Upper lobe of left lung (tissue), 6 donors: ENCODE results near the gene RGS9. TPM values are rescaled to one million over a fixed set of nuclear protein-coding genes. Genes with fewer than 3 reads are reported as not detected.

Experiments used
- ATAC-seq, 2 donors: fragments of 200-7000 bp; cut with Tn5 transposase; one replicate each; pipeline ENCODE4 v1.9.1; 2022; ENCODE audit warnings: mild to moderate bottlenecking in 2 of 2, moderate library complexity in 2 of 2; ENCODE audit not compliant: low FRiP score in 2 of 2
- DNase-seq, 2 donors: peaks; one replicate each; pipeline ENCODE4 v3.0.0-alpha.2; 2019 to 2020
- H3K27ac ChIP-seq, 4 donors: fragments of 200-600 bp; sonication (generic); one replicate each; pipeline ENCODE4 v1.5.1; 2016 to 2019
- H3K27me3 ChIP-seq, 4 donors: fragments of 200-600 bp; sonication (generic); one replicate each; pipeline ENCODE4 v1.5.1; 2017 to 2019
- H3K36me3 ChIP-seq, 4 donors: fragments of 200-600 bp; sonication (generic); one replicate each; pipeline ENCODE4 v1.5.1; 2016 to 2019
- H3K4me1 ChIP-seq, 4 donors: fragments of 200-600 bp; sonication (generic); one replicate each; pipeline ENCODE4 v1.5.1; 2018 to 2019
- H3K4me3 ChIP-seq, 4 donors: fragments of 200-600 bp; sonication (generic); one replicate each; pipeline ENCODE4 v1.5.1; 2017 to 2019; ENCODE audit warnings: mild to moderate bottlenecking in 2 of 4, moderate library complexity in 1 of 4
- H3K9me3 ChIP-seq, 4 donors: fragments of 200-600 bp; sonication (generic); one replicate each; pipeline ENCODE4 v1.5.1; 2018 to 2019
- CTCF ChIP-seq, 6 experiments: fragments of 450-650 bp in 4 of 6; fragments of 200-600 bp in 2 of 6; sonication (generic) in 2 of 6; IDR thresholded peaks; one replicate each; pipeline ENCODE4 v1.5.1; 2016 to 2019; ENCODE audit warnings: antibody characterized with exemption in 6 of 6
- EP300 ChIP-seq, 4 donors: sonication (generic); formaldehyde crosslinking; IDR thresholded peaks; one replicate each; pipeline ENCODE4 v1.5.1; 2017; ENCODE audit warnings: antibody characterized with exemption in 4 of 4, control low read depth in 2 of 4
- POLR2A ChIP-seq, 4 donors: fragments of 450-650 bp; IDR thresholded peaks; one replicate each; pipeline ENCODE4 v1.5.1; 2016 to 2017; ENCODE audit warnings: antibody characterized with exemption in 4 of 4, mild to moderate bottlenecking in 2 of 4
- POLR2AphosphoS5 ChIP-seq, 2 donors: sonication (generic); formaldehyde crosslinking; IDR thresholded peaks; one replicate each; pipeline ENCODE4 v1.5.1; 2017; ENCODE audit warnings: antibody characterized with exemption in 2 of 2
- WGBS, 2 donors: methylation state at CpG; one replicate each; pipeline ENCODE4 v1.1.5; 2017 to 2018; 5-methylcytosine and 5-hydroxymethylcytosine counted together
- total RNA-seq, 6 donors: library from RNA; depleted of rRNA in 4 of 6; stranded (reverse); fragments of >200 nt in 4 of 6; gene quantifications; one replicate each; pipeline versions ENCODE4 v1.1.0 to v1.2.1, GENCODE V29; 2016 to 2021
- donor health status: DM: no; HTN: no; CAD: no; lungs with moderate emphysema.
- donor health status: DM: no; HTN: yes; CAD: no; lungs with severe emphysema.

RGS9 gene
- total RNA-seq, 6 donors from 2014 or later = 3.9 to 16.2 (median 8.1) TPM

DNA sequence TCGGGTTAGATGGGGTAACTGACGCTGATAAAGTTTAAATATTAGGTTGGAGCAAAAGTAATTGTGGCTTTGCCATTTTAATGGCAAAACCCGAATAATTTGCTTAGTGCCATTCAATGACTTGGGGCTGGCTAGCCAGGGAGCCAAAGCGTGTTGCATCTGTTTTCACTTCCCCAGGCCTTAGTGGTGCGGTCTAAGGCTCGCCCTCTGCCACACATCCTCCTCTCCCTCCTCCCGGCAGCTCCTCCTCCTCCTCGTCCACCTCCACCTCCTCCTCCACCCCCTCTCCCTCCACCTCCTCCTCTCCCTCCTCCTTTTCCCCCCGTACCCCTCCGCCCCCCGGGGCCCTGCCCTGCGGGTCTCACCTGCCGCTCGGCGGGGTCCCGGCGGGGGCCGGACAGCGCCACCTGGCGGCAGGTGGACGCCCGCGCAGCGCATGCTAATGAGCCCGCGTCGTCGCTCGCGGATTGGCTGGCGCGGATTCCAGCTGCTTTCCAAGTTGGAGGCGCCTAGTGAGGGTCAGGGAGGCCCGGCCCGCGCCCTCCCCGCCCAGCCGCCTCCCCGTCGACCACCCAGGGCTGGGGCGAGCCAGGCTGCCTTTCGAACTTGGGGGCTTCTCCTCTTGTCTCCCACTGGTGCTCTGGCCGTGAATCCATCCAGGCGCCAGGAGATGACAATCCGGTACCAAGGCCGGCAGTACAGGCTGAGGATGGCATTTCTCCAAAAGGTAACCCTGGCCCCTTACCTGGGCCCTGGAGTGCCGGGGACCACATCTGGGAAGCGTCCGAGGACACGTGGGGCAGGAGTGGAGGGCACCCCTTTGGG, 36.6 kb upstream of the RGS9 start:
- DNase-seq = peak; percentile 93 to 97
- peak; percentile 95 to 96 for ATAC-seq
- no peaks in the 10 kb centered on the region for H3K9me3 ChIP-seq
- H3K4me3 ChIP-seq = peak overlapping the region; percentile 39 to 60 (median 50)
- no peaks in the 10 kb centered on the region for H3K36me3 ChIP-seq
- no peaks in the 10 kb centered on the region for H3K27me3 ChIP-seq
- peak; percentile 91 to 98 (median 98) for TF ChIP-seq CTCF (IDR thresholded peaks at IDR 0.05)
- no peak for TF ChIP-seq POLR2AphosphoS5 (IDR thresholded peaks at IDR 0.05)
- no peak for TF ChIP-seq EP300 (IDR thresholded peaks at IDR 0.05)
- peak in 1 of 4 donors; percentile 26 for TF ChIP-seq POLR2A (IDR thresholded peaks at IDR 0.05)
- peaks cover 6 to 14% (median 10%) of the 10 kb centered on the region in 4 donors for H3K4me1 ChIP-seq
- peak overlapping the region; percentile 57 to 86 (median 82) for H3K27ac ChIP-seq
- WGBS, 2 donors = 2 to 8% methylated on average over 12 to 16 of the region's 50 CpGs

DNA sequence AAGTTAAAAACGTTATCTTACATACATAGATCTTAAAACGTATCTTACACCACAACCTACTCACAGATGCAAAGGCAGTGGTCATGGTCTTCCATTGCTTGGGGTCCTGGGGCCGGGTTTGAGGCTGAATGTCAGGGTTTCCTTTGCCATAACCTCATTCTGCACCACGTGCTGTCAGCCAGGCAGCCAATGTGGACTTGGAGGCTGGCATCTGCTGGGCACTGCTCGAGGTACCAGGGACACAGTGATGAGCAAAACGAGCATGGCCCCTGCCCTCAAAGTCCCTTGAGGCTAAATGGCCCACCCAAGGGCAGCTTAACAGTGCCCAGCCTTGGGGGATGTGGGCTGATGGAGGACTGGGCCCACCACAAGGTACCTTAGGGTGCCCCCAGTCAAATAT, 35.8 kb upstream of the RGS9 start:
- no peaks in the 10 kb centered on the region for H3K27me3 ChIP-seq
- WGBS, 2 donors = 66 to 71% methylated on average over 4 to 6 of the region's 6 CpGs
- no peaks in the 10 kb centered on the region for H3K36me3 ChIP-seq
- peak overlapping the region in 3 of 4 donors; percentile 39 to 60 (median 58) for H3K4me3 ChIP-seq
- DNase-seq = no peak
- no peak for TF ChIP-seq POLR2A (IDR thresholded peaks at IDR 0.05)
- no peak for TF ChIP-seq EP300 (IDR thresholded peaks at IDR 0.05)
- no peak for TF ChIP-seq CTCF (IDR thresholded peaks at IDR 0.05)
- TF ChIP-seq POLR2AphosphoS5 (IDR thresholded peaks at IDR 0.05) = no peak
- no peak for ATAC-seq
- H3K27ac ChIP-seq = peak overlapping the region in 1 of 4 donors; percentile 86
- H3K4me1 ChIP-seq = peaks cover 10 to 17% (median 14%) of the 10 kb centered on the region in 4 donors
- no peaks in the 10 kb centered on the region for H3K9me3 ChIP-seq

DNA sequence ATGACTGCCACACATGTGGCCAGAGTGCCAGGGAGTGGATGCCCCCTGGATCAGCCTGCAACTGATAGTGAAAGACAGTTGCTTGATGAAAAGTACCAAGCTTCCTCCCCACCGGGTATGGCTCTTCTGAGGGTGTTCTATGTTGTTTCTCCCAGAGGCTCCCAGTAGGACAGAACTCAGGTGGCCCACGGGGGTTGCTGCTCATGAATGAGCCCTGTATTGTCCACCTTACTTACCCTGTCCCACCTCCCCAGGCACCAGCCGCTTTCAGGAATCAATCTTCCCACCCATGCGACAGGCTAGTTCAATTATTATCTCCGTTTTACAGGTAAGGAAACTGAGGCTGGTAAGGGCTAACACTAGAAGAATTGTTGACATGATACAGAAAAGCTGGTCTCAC, 34.9 kb upstream of the RGS9 start:
- 79 to 90% methylated on average over 5 of the region's 5 CpGs for WGBS, 2 donors

GRCh38 chr17:65102788-65103187, 34.4 kb upstream of the RGS9 start:
- no peak overlapping the region for H3K4me3 ChIP-seq
- H3K9me3 ChIP-seq = no peaks in the 10 kb centered on the region
- H3K36me3 ChIP-seq = no peaks in the 10 kb centered on the region
- H3K27me3 ChIP-seq = no peaks in the 10 kb centered on the region
- no peak for DNase-seq
- TF ChIP-seq CTCF (IDR thresholded peaks at IDR 0.05) (no peak), POLR2A (IDR thresholded peaks at IDR 0.05) (no peak), EP300 (IDR thresholded peaks at IDR 0.05) (no peak), POLR2AphosphoS5 (IDR thresholded peaks at IDR 0.05) (no peak)
- ATAC-seq = no peak
- H3K4me1 ChIP-seq = peaks cover 19 to 25% (median 22%) of the 10 kb centered on the region in 4 donors
- 72 to 73% methylated on average over 5 of the region's 5 CpGs for WGBS, 2 donors
- H3K27ac ChIP-seq = no peak overlapping the region

More for the DNA sequence above, 34.9 kb upstream of the RGS9 start:
- H3K27me3 ChIP-seq = no peaks in the 10 kb centered on the region
- H3K9me3 ChIP-seq = no peaks in the 10 kb centered on the region
- TF ChIP-seq POLR2AphosphoS5 (IDR thresholded peaks at IDR 0.05) (no peak), EP300 (IDR thresholded peaks at IDR 0.05) (no peak), POLR2A (IDR thresholded peaks at IDR 0.05) (no peak), CTCF (IDR thresholded peaks at IDR 0.05) (no peak)
- H3K4me1 ChIP-seq = peaks cover 19 to 25% (median 22%) of the 10 kb centered on the region in 4 donors
- no peak overlapping the region for H3K4me3 ChIP-seq
- H3K36me3 ChIP-seq = no peaks in the 10 kb centered on the region
- DNase-seq (no peak), ATAC-seq (no peak)
- H3K27ac ChIP-seq = no peak overlapping the region
